ENCODE measurements around the gene ABLIM1. TPM values are rescaled to one million over a fixed set of nuclear protein-coding genes. Genes with fewer than 3 reads are reported as not detected.

Gene ABLIM1
- total and polyA plus RNA-seq, 2 of the 4 experiments (the other 2 are of a cell fraction), result 7.7 to 9.9 TPM

GRCh38 chr10:114408968-114409444 is 249.1 kb downstream of the ABLIM1 start:
- POLR2A ChIA-PET (ENCODE audit: unreplicated experiment), result no interaction called here

More at GRCh38 chr10:114408968-114409444, 249.1 kb downstream of the ABLIM1 start:
- H4K91ac ChIP-seq (ENCODE audit: insufficient read depth, low read depth, low read length), result no peak overlapping the region
- peaks cover 44% of the 10 kb centered on the region for H3K27me3 ChIP-seq (ENCODE audit: control insufficient read depth, insufficient read depth, low read length)
- no peak overlapping the region for H3K27ac ChIP-seq (ENCODE audit: insufficient read depth, low read length)
- 34% methylated on average over 2 of the region's 5 CpGs; no CpG with 5 or more reads in 1 of the 2 experiments for WGBS, 2 experiments (ENCODE audit: extremely low coverage in 2 of 2, insufficient read length in 1 of 2)
- dilution Hi-C loops (cut with HindIII; ENCODE audit: low sequenced_read_pairs, unreplicated experiment) (no loop called here), intact Hi-C loops (cut with micrococcal nuclease) (no loop called here), in situ Hi-C loops (cut with MboI; ENCODE audit: low sequenced_read_pairs) (no loop called here)
- H2AK9ac ChIP-seq (replicated peaks; ENCODE audit: low read depth, low read length, poor library complexity), result no peak overlapping the region
- H2AFZ ChIP-seq (replicated peaks; ENCODE audit: low read length, poor library complexity), result no peak overlapping the region
- no peak overlapping the region for H3K4me3 ChIP-seq (ENCODE audit: insufficient read depth, low read depth, low read length)
- no peak for DNase-seq
- CTCF ChIA-PET, result no interaction called here
- no peak overlapping the region for H3K4ac ChIP-seq (ENCODE audit: low read depth, low read length)
- H2BK5ac ChIP-seq (ENCODE audit: low read depth, low read length, poor library complexity, severe bottlenecking), result no peak overlapping the region
- H3K18ac ChIP-seq (ENCODE audit: low read depth, low read length), result no peak overlapping the region
- TF ChIP-seq ELK1 (IDR thresholded peaks at IDR 0.05; ENCODE audit: borderline replicate concordance, low read depth, low read length), result no peak
- TF ChIP-seq NFE2L2 (IDR thresholded peaks at IDR 0.05; ENCODE audit: low read depth, low read length), result no peak
- no TSS peak for BruUV-seq (replicated peaks)
- H3K36me3 ChIP-seq (ENCODE audit: control insufficient read depth, insufficient read depth, low read length), result no peaks in the 10 kb centered on the region
- no peaks in the 10 kb centered on the region for H4K20me1 ChIP-seq (ENCODE audit: insufficient read depth, low read length)
- no peaks in the 10 kb centered on the region for H3K79me1 ChIP-seq (ENCODE audit: low read depth in 1 of 2, low read length in 2 of 2)
- no peak overlapping the region for H4K8ac ChIP-seq (ENCODE audit: low read depth in 2 of 2, low read length in 2 of 2)
- no peak overlapping the region for H4K5ac ChIP-seq (ENCODE audit: low read depth, low read length)
- H2AK5ac ChIP-seq (ENCODE audit: low read depth, low read length), result no peak overlapping the region
- H2BK120ac ChIP-seq (ENCODE audit: low read depth, low read length), result no peak overlapping the region
- no peak overlapping the region for H3K14ac ChIP-seq (replicated peaks; ENCODE audit: low read depth, low read length)
- no peak for ATAC-seq (ENCODE audit: low read depth)
- no peaks in the 10 kb centered on the region for H3K9me1 ChIP-seq (ENCODE audit: insufficient read depth, low read length)
- no peak overlapping the region for H3K56ac ChIP-seq (ENCODE audit: extremely low read depth, insufficient read depth, low read length)
- H3K9ac ChIP-seq (ENCODE audit: low read depth, low read length), result no peak overlapping the region
- H3K4me2 ChIP-seq (ENCODE audit: low read depth, low read length), result no peak overlapping the region
- no peak overlapping the region for H2BK15ac ChIP-seq (ENCODE audit: low read depth, low read length)
- H2BK20ac ChIP-seq (ENCODE audit: low read depth, low read length), result no peak overlapping the region
- no peaks in the 10 kb centered on the region for H3K4me1 ChIP-seq (ENCODE audit: control insufficient read depth, insufficient read depth, low read length)
- no peak overlapping the region for H3K23ac ChIP-seq (ENCODE audit: low read depth, low read length)
- no peaks in the 10 kb centered on the region for H3K9me3 ChIP-seq (ENCODE audit: control insufficient read depth, insufficient read depth, low read length)

All from IMR-90 (cell line).